Common myeloid progenitor, CD34-positive (primary cell): ENCODE data around the gene FAM124B.
A peak's percentile ranks its signal among the peaks of the same experiment; 100 is the strongest.

ENCODE experiments used
- CTCF ChIA-PET: fragments of 350-600 bp; sonication (Branson Sonifier 250); formaldehyde crosslinking; loops from one replicate; lab custom pipeline; 2021; ENCODE audit warnings: antibody characterized with exemption; lab: Charles Lee
- POLR2A ChIA-PET: fragments of 350-600 bp; sonication (Branson Sonifier 250); formaldehyde crosslinking; loops from one replicate; lab custom pipeline; 2021; ENCODE audit warnings: antibody characterized with exemption; lab: Charles Lee
- DNase-seq, 3 donors: peaks; one replicate each; pipeline versions ENCODE4 v3.0.0 to v3.0.0-alpha.2; 2013
- H3K27ac ChIP-seq, 2 experiments: 1 replicate in 1 of 2; 2 replicates in 1 of 2; pipeline ENCODE4 v1.7.0; 2013; ENCODE audit warnings: inconsistent platforms in 2 of 2, low read length in 2 of 2, mild to moderate bottlenecking in 2 of 2, low read depth in 1 of 2, moderate library complexity in 1 of 2; ENCODE audit not compliant: severe bottlenecking in 2 of 2, insufficient read depth in 1 of 2, poor library complexity in 1 of 2
- H3K27me3 ChIP-seq, 5 experiments: replicated peaks in 2 of 5; 1 replicate in 3 of 5; 2 replicates in 2 of 5; pipeline versions ENCODE4 v1.6.1 to v1.7.0; 2013; ENCODE audit warnings: low read length in 4 of 5, mild to moderate bottlenecking in 2 of 5, moderate library complexity in 2 of 5, inconsistent platforms in 1 of 5; ENCODE audit not compliant: insufficient read depth in 5 of 5, control insufficient read depth in 4 of 5
- H3K36me3 ChIP-seq, 4 experiments: 1 replicate in 2 of 4; 2 replicates in 2 of 4; pipeline versions ENCODE4 v1.6.1 to v1.7.0; 2013; ENCODE audit warnings: low read length in 3 of 4, control low read depth in 1 of 4, mild to moderate bottlenecking in 1 of 4; ENCODE audit not compliant: control insufficient read depth in 4 of 4, insufficient read depth in 4 of 4
- H3K4me1 ChIP-seq, 4 experiments: 1 replicate in 3 of 4; 2 replicates in 1 of 4; pipeline versions ENCODE4 v1.6.1 to v1.7.1; 2013; ENCODE audit warnings: low read length in 3 of 4, mild to moderate bottlenecking in 3 of 4, control low read depth in 1 of 4, inconsistent platforms in 1 of 4, moderate library complexity in 1 of 4; ENCODE audit not compliant: control insufficient read depth in 4 of 4, insufficient read depth in 4 of 4; ENCODE audit errors: control extremely low read depth in 1 of 4
- H3K4me3 ChIP-seq, 7 experiments: 1 replicate in 4 of 7; 2 replicates in 3 of 7; pipeline versions ENCODE4 v1.5.1 to v1.7.0; 2013; ENCODE audit warnings: mild to moderate bottlenecking in 7 of 7, low read length in 6 of 7, moderate library complexity in 6 of 7, inconsistent platforms in 2 of 7, low read depth in 2 of 7, control low read depth in 1 of 7; ENCODE audit not compliant: insufficient read depth in 4 of 7, control insufficient read depth in 1 of 7; ENCODE audit errors: extremely low read depth in 1 of 7
- H3K9me3 ChIP-seq, 5 experiments: 1 replicate in 4 of 5; 2 replicates in 1 of 5; pipeline versions ENCODE4 v1.6.1 to v1.7.1; 2013; ENCODE audit warnings: low read length in 4 of 5, mild to moderate bottlenecking in 2 of 5, inconsistent platforms in 1 of 5, low read depth in 1 of 5, moderate library complexity in 1 of 5; ENCODE audit not compliant: control insufficient read depth in 4 of 5, insufficient read depth in 2 of 5; ENCODE audit errors: control extremely low read depth in 1 of 5
- WGBS: methylation state at CpG from one replicate; pipeline ENCODE4 v1.1.5; 2013; ENCODE audit not compliant: insufficient coverage; 5-methylcytosine and 5-hydroxymethylcytosine counted together

FAM124B gene

DNA sequence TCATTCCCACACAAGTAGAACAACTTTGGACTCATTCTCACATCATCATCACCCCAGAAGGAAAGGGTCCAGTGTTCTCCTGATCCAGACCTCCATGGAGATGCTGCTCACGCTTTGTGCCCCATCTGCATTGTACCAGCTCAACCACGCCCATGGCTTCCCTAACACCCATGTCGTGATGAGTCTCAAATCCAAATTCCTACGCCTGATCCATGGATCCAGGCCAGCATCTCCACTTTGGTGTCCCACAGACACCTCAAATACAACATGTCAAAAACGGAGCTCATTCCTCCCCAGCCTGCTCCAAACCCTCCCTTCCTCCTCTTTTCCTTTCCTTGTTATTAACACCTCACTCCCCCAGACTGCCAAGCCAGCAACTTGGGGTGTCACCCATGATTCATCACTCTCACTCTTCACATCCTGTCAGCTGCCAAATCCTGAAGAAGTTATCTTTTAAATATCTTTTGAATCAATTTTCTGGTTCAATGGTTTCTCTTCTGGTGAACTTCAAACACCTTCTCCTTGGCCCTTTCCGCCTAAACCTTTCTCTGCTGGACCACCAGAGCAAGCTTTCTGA, 30.2 kb upstream of the FAM124B start:
- H3K27ac ChIP-seq = no peak overlapping the region

DNA sequence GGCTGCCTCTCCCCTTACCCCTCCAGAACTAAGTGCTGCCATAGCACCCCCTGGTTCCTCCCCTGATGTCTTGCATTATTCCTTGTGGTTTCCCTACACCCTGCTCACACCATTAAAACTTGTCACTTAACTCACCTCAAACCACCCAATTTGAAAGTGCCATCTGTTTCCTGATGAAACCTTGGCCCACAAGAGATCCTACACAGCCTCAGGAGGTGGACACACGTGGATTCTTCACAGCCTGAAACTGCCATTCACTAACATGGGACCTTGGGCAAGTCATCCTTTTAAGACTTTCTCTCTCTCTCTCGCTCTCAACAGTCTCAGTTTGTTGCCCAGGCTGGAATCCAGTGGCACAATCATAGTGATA, 27.5 kb upstream of the FAM124B start:
- DNase-seq = peak; percentile 84 to 99 (median 98)
- POLR2A ChIA-PET = no interaction called here
- Histone ChIP-seq H3K27me3 (no peaks in the 10 kb centered on the region), H3K36me3 (no peaks in the 10 kb centered on the region), H3K4me1 (peaks cover 0 to 24% (median 16%) of the 10 kb centered on the region in 4 experiments), H3K4me3 (no peak overlapping the region), H3K9me3 (peaks cover 0 to 12% (median 0%) of the 10 kb centered on the region in 5 experiments), H3K27ac (no peak overlapping the region)
- WGBS = 0% methylated on average over 1 of the region's 2 CpGs
- CTCF ChIA-PET = interaction anchor here (0.9 to 5.6 kb wide), 9 partner anchors 9 to 54 kb away, joined by 3 to 30 read pairs (median 4); partner anchors contain the start of gene FAM124B

More for the DNA sequence above, 30.2 kb upstream of the FAM124B start:
- peaks cover 0 to 20% (median 16%) of the 10 kb centered on the region in 4 experiments for H3K4me1 ChIP-seq
- CTCF ChIA-PET = interaction anchor here (5.6 kb wide), 1 partner anchor 9 kb away, joined by 30 read pairs; no protein-coding TSS in a partner anchor
- no peak overlapping the region for H3K4me3 ChIP-seq
- POLR2A ChIA-PET = no interaction called here
- 100% methylated on average over 2 of the region's 6 CpGs for WGBS
- no peak for DNase-seq
- no peaks in the 10 kb centered on the region for H3K36me3 ChIP-seq
- H3K27me3 ChIP-seq = no peaks in the 10 kb centered on the region
- peaks cover 0 to 10% (median 0%) of the 10 kb centered on the region in 5 experiments for H3K9me3 ChIP-seq

DNA sequence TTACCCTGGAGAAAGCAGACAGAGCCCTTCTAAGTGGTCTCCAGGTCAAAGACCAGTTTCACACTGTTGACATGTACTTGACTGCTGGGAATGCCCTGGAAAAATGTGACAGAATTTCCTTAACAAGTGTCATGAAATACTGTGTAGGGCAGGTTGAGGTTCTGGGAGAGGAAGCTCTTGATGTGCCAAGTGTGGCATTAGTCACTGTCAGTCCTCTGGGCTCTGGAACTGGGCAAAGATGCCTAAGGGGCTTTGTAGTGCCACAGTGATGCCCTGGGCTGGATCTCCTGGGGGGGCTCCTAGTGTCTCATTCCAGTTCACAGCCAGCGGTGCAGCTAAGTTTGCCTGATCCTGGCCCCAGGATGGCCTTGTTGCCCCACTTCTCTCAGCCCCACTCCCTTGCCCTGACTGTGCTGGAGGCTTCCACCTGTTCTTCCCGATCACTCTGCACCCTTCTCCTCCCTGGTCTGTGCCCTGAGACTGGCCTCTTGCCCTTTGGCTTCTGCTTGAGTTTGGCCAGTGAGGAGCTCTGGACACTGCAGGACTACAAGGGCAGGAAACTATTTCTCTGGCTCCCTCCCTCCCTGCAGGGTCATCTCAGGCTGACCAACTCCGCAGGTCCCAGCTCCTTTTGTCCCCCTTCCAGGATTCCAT, 27.0 kb upstream of the FAM124B start:
- H3K4me3 ChIP-seq = peak overlapping the region in 1 of 7 experiments; percentile 6
- WGBS = 13% methylated on average over 1 of the region's 3 CpGs
- H3K36me3 ChIP-seq = no peaks in the 10 kb centered on the region
- H3K27ac ChIP-seq = no peak overlapping the region
- peak in 1 of 3 donors; percentile 47 for DNase-seq
- ChIA-PET POLR2A (no interaction called here), CTCF (interaction anchor here (0.9 to 5.6 kb wide), 9 partner anchors 8 to 53 kb away, joined by 3 to 30 read pairs (median 4); partner anchors contain the start of gene FAM124B)
- H3K9me3 ChIP-seq = peaks cover 0 to 12% (median 0%) of the 10 kb centered on the region in 5 experiments
- peaks cover 0 to 24% (median 16%) of the 10 kb centered on the region in 4 experiments for H3K4me1 ChIP-seq
- H3K27me3 ChIP-seq = no peaks in the 10 kb centered on the region

DNA sequence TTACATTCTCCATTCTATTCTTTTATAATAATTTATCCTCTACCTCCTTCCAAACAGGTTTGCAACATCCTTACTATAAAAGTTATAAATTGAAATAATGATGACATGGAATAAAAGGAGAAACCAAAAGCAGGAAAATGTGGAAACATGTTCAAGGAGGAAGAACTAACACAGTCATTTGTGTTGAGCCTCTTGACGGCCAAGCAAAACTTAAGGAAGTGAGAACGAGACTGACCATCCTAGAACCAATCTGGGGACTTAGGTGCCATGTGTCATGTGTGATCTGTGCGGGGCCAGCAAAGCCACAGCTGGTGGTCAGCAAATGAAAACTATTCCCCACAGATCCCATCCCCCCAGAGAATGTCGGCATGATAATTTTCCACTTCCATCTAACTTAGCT, 25.6 kb upstream of the FAM124B start:
- no peak for DNase-seq
- no peak overlapping the region for H3K4me3 ChIP-seq
- H3K4me1 ChIP-seq = peaks cover 0 to 24% (median 16%) of the 10 kb centered on the region in 4 experiments
- no peaks in the 10 kb centered on the region for H3K27me3 ChIP-seq
- H3K36me3 ChIP-seq = no peaks in the 10 kb centered on the region
- ChIA-PET CTCF (interaction anchor here (1.0 to 5.6 kb wide), 3 partner anchors 14 to 27 kb away, joined by 4 to 30 read pairs (median 20); partner anchors contain the start of gene FAM124B), POLR2A (no interaction called here)
- no peak overlapping the region for H3K27ac ChIP-seq
- H3K9me3 ChIP-seq = peaks cover 0 to 12% (median 0%) of the 10 kb centered on the region in 5 experiments
- 90% methylated on average over 2 of the region's 4 CpGs for WGBS

DNA sequence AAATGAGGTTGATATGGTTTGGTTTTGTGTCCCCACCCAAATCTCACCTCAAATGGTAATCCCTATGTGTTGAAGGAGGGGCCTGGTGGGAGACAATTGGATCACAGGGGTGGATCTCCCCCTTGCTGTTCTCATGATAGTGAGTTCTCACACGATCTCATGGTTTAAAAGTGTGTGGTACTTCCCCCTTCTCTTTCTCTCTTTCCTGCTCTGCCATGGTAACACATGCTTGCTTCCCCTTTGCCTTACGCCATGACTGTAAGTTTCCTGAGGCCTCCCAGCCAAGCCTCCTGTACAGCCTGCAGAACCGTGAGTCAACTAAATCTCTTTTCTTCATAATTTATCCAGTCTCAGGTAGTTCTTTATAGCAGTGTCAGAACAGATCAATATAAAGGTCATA, 24.7 kb upstream of the FAM124B start:
- Histone ChIP-seq H3K4me3 (no peak overlapping the region), H3K27me3 (no peaks in the 10 kb centered on the region), H3K9me3 (peaks cover 0 to 12% (median under 1%) of the 10 kb centered on the region in 5 experiments), H3K27ac (no peak overlapping the region), H3K4me1 (peaks cover 0 to 24% (median 16%) of the 10 kb centered on the region in 4 experiments), H3K36me3 (no peaks in the 10 kb centered on the region)
- ChIA-PET POLR2A (no interaction called here), CTCF (interaction anchor here (0.8 kb wide), 1 partner anchor 18 kb away, joined by 3 read pairs; no protein-coding TSS in a partner anchor)
- peak in 2 of 3 donors; percentile 73 to 81 for DNase-seq
- 17% methylated on average over 3 of the region's 3 CpGs for WGBS

DNA sequence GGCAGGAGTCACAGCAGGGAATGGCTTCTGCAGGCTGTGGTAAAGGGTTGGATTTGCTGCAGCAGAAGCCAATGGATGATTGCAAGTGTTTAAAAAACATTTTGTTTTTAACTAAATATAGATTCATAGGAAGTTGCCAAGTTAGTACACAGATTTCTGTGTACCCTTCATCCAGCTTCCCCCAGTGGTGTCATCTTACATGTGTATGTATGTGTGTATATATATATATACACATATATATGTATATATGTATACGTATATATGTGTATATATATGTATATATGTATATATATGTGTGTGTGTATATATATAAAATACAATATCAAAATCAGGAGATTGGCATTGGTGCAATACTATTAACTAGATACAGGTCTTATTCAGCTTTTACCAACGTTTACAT, 19.2 kb upstream of the FAM124B start:
- WGBS = no CpG with 5 or more reads among the region's 2 CpGs
- Histone ChIP-seq H3K4me3 (no peak overlapping the region), H3K9me3 (peaks cover 0 to 3% (median 0%) of the 10 kb centered on the region in 5 experiments), H3K27ac (no peak overlapping the region), H3K36me3 (no peaks in the 10 kb centered on the region), H3K27me3 (no peaks in the 10 kb centered on the region), H3K4me1 (no peaks in the 10 kb centered on the region)
- POLR2A ChIA-PET = no interaction called here
- CTCF ChIA-PET = interaction anchor here (1.0 to 1.5 kb wide), 2 partner anchors 8 to 12 kb away, joined by 4 read pairs; no protein-coding TSS in a partner anchor
- no peak for DNase-seq
